Nephron progenitor cell (in vitro differentiated cells): ENCODE results near the gene INSRR.

Experiments
- DNase-seq: peaks from one replicate; pipeline ENCODE4 v3.0.0; 2021
- H3K27ac Mint-ChIP-seq: 2 replicates; pipeline ENCODE4 v1.8.0; 2021; ENCODE audit warnings: mild to moderate bottlenecking, moderate library complexity, mixed read lengths
- H3K27me3 Mint-ChIP-seq: 2 replicates; pipeline ENCODE4 v1.8.0; 2021; ENCODE audit warnings: mild to moderate bottlenecking, low read depth, mixed read lengths; ENCODE audit not compliant: poor library complexity
- H3K36me3 Mint-ChIP-seq: 2 replicates; pipeline ENCODE4 v1.8.0; 2021; ENCODE audit warnings: low read depth, mixed read lengths
- H3K4me1 Mint-ChIP-seq: 2 replicates; pipeline ENCODE4 v1.8.0; 2021; ENCODE audit warnings: mixed read lengths
- H3K4me3 Mint-ChIP-seq: 2 replicates; pipeline ENCODE4 v1.8.0; 2021; ENCODE audit warnings: mild to moderate bottlenecking, moderate library complexity, mixed read lengths
- H3K9me3 Mint-ChIP-seq: 2 replicates; pipeline ENCODE4 v1.8.0; 2021; ENCODE audit warnings: mild to moderate bottlenecking, moderate library complexity, mixed read lengths
- CTCF ChIP-seq: fragments of 200-600 bp; sonication (generic); IDR thresholded peaks from 2 replicates; pipeline ENCODE4 v1.5.0; 2021; ENCODE audit warnings: antibody characterized with exemption

Gene INSRR

GRCh38 chr1:156840898-156841279, 18.0 kb downstream of the INSRR start:
- Mint-ChIP-seq H3K27ac (no peak overlapping the region), H3K4me3 (no peak overlapping the region), H3K9me3 (no peaks in the 10 kb centered on the region), H3K27me3 (peaks cover 86% of the 10 kb centered on the region), H3K36me3 (no peaks in the 10 kb centered on the region), H3K4me1 (peaks cover 53% of the 10 kb centered on the region)
- DNase-seq, result no peak
- no peak for TF ChIP-seq CTCF

GRCh38 chr1:156840186-156840897, 18.6 kb downstream of the INSRR start:
- peaks cover 53% of the 10 kb centered on the region for H3K4me1 Mint-ChIP-seq
- H3K36me3 Mint-ChIP-seq, result no peaks in the 10 kb centered on the region
- TF ChIP-seq CTCF, result no peak
- H3K27me3 Mint-ChIP-seq, result peaks cover 86% of the 10 kb centered on the region
- no peaks in the 10 kb centered on the region for H3K9me3 Mint-ChIP-seq
- no peak overlapping the region for H3K4me3 Mint-ChIP-seq
- H3K27ac Mint-ChIP-seq, result no peak overlapping the region
- DNase-seq, result no peak

GRCh38 chr1:156839426-156840109, 19.3 kb downstream of the INSRR start:
- H3K4me3 Mint-ChIP-seq, result no peak overlapping the region
- no peak overlapping the region for H3K27ac Mint-ChIP-seq
- peaks cover 52% of the 10 kb centered on the region for H3K4me1 Mint-ChIP-seq
- no peaks in the 10 kb centered on the region for H3K9me3 Mint-ChIP-seq
- H3K27me3 Mint-ChIP-seq, result peaks cover 85% of the 10 kb centered on the region
- no peaks in the 10 kb centered on the region for H3K36me3 Mint-ChIP-seq
- TF ChIP-seq CTCF, result no peak
- no peak for DNase-seq

- H3K27me3 Mint-ChIP-seq, result peaks cover 85% of the 10 kb centered on the region
- H3K36me3 Mint-ChIP-seq, result no peaks in the 10 kb centered on the region
- peaks cover 50% of the 10 kb centered on the region for H3K4me1 Mint-ChIP-seq
- no peaks in the 10 kb centered on the region for H3K9me3 Mint-ChIP-seq
- no peak overlapping the region for H3K4me3 Mint-ChIP-seq
- peak; percentile 66 for DNase-seq
- TF ChIP-seq CTCF, result peak; percentile 89
- H3K27ac Mint-ChIP-seq, result no peak overlapping the region
Observed at GRCh38 chr1:156838972-156839371, 19.9 kb downstream of the INSRR start.

- peaks cover 48% of the 10 kb centered on the region for H3K4me1 Mint-ChIP-seq
- no peak for DNase-seq
- H3K36me3 Mint-ChIP-seq, result no peaks in the 10 kb centered on the region
- TF ChIP-seq CTCF, result no peak
- no peaks in the 10 kb centered on the region for H3K9me3 Mint-ChIP-seq
- H3K27me3 Mint-ChIP-seq, result peaks cover 82% of the 10 kb centered on the region
- H3K4me3 Mint-ChIP-seq, result no peak overlapping the region
- no peak overlapping the region for H3K27ac Mint-ChIP-seq
Observed at GRCh38 chr1:156836892-156837291, 22.0 kb downstream of the INSRR start.
